Mucosa of gallbladder (tissue), 1 donor: Measurements from ENCODE around the gene TESK1. TPM values are rescaled to one million over a fixed set of nuclear protein-coding genes. Genes with fewer than 3 reads are reported as not detected.
"Not testable (repeated sequence)": the region's sequence is repeated elsewhere in the genome, so short reads cannot be mapped to it uniquely, and the experiment has no call there.

Experiments
- DNase-seq: peaks from one replicate; pipeline ENCODE4 v3.0.0-alpha.2; 2020; ENCODE audit warnings: low spot score
- total RNA-seq: library from RNA; stranded (reverse); gene quantifications from one replicate; pipeline ENCODE4 v1.2.1, GENCODE V29; 2021
- donor health status: DM: no; HTN: no; CAD: no.

TESK1 gene
- total RNA-seq, 1 donor from 2014 or later: 56.9 TPM

- DNase-seq: not testable (repeated sequence)
Measured at GRCh38 chr9:35579659-35580227, 25.3 kb upstream of the TESK1 start.

DNA sequence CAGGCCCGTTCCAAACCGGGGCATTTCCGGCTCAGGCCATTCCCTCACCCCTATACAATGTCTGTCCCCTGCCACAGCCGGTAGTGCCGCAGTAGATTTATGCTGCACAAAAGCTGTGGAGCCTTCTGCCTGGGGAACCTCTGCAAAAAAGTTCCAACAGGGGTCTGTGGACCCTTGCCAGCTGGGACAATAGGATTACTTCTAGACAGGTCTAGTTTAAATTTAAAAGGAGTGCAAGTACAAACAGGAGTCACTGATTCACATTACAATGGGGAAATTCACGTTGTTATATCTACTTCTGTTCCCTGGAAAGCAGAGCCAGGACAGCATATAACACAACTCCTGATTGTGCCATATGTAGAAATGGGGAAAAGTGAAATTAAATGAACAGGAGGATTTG, 21.5 kb upstream of the TESK1 start:
- not testable (repeated sequence) for DNase-seq

GRCh38 chr9:35584681-35585080, 20.4 kb upstream of the TESK1 start:
- not testable (repeated sequence) for DNase-seq

GRCh38 chr9:35588506-35588905, 16.6 kb upstream of the TESK1 start:
- not testable (repeated sequence) for DNase-seq

- DNase-seq: no peak
Measured at GRCh38 chr9:35593581-35593980, 11.5 kb upstream of the TESK1 start.

DNA sequence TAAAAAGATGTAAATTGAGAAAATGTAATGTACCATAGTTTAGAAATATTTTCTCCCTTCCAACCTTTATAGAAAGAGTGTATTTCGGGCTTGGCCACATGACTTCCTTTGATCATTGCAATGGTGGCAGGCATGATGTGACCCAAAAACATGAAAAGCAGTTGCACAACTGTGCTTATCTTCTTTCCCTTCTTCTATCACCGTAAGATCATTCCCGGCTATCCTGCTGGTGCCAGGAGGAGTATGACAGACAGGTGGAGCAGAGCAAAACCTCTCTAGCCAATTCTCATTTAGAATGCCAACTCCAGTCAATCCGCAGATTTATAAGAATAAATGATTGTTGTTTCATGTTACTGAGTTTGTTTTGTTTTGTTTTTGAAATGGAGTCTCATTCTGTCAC, 10.6 kb upstream of the TESK1 start:
- no peak for DNase-seq

DNA sequence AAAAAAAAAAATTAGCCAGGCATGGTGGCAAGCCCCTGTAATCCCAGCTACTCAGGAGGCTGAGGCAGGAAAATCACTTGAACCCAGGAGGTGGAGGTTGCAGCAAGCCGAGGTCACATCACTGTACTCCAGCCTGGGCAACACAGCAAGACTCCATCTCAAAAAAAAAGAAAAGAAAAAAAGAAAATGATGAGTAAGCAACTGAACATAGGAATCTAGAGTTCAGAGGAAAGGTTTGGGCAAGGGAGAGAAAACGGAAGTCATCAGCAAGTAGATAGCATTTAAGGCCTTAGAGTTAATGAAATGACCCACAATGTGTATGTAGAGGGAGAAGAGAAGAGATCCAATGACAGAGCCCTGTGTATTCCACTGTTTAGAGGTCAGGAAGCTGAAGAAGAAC, 8.2 kb upstream of the TESK1 start:
- not testable (repeated sequence) for DNase-seq

DNA sequence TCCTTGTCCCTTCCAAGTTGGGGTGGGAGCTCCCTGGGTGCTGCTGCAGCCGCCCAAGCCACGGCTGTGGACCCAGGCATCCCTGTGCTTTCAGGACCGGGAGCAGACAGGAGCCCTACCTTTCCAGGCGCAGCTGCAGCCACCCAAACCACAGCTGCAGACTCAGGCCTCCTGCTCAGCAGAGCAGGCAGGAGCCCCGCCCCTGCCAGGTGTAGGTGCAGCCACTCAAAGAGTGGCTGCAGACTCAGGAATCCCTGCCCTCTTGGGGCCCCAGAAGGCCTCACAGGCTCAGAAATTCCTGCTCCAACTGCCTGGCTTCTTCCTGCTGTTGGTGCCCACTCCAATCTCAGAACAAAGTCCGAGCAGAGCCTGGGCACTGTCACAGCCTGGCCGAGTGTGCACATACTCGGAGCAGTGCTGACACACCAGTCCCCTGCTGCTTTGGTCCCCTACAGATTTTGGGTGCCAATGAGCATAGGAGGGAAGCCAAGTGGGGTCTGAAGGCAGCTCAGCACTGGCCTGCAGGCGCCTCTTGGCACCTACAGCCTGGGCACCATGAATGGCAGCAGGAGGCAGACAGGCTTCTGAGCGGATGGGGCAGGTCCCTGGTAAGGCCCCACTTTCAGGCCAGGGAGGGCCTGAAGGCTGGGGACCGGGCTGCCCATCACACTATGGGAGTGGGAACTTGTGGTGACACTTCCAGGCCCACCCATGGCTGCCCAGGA, 6.0 kb upstream of the TESK1 start:
- peak; percentile 37 for DNase-seq

DNA sequence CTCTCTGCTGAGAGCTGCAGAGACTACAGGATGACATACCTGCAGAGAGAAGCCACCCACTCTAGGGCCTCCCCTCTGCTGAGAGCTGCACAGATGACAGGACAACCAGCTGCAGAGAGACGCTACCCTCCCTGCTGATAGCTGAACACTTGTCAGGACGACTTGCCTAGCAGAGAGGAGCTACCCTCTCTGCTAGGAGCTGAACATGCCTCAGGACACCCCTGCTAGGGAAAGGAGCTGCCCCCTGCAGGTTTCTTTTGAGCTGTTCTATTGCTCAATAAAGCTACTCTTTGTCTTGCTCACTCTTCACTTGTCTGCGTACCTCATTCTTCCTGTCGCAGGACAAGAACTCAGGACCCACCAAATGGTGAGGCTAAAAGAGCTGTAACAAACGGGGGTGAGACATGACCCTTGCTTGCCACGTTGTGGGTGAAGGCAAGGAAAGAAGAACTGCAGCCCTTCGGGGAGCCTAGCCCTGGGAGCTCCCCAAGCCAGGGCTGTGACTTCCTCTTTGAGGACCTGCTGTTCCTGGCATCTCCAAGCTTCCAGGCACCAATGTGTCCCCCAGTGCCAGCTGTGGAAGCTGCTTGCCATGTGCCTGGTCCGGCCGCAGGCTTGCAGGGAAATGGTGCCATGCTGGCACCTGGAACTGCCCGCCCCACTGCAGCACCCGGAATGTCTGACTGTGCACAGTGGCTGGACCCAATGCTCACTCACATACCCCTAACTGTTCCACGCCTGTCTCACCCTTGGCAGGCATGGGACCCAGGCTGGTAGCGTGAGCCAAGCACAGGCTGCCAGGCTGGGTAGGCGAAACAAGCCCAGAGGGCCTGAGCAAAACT, 5.1 kb upstream of the TESK1 start:
- no peak for DNase-seq

DNA sequence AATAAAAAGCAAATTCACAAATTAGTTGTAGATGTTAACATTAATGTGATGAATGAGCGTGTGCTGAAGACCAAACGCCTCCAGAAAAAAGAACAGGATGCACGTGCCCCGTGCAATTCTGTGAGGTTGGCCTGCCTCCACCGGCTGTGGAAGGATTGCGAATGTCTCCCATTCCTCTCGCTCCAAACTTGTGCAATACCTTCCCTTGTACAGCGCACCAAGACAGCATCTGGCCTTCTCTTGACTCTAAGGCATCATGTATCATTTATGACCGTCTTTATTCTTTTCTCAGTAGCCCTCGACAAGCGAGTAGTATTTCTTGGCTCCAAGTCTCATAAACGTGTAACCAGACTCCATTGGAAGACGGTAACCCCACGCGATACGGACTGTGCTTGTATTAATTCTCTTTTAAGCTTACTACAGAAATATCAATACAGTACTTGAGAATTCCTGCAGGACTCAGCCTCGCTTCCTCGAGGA, 1.5 kb upstream of the TESK1 start:
- peak; percentile 70 for DNase-seq

DNA sequence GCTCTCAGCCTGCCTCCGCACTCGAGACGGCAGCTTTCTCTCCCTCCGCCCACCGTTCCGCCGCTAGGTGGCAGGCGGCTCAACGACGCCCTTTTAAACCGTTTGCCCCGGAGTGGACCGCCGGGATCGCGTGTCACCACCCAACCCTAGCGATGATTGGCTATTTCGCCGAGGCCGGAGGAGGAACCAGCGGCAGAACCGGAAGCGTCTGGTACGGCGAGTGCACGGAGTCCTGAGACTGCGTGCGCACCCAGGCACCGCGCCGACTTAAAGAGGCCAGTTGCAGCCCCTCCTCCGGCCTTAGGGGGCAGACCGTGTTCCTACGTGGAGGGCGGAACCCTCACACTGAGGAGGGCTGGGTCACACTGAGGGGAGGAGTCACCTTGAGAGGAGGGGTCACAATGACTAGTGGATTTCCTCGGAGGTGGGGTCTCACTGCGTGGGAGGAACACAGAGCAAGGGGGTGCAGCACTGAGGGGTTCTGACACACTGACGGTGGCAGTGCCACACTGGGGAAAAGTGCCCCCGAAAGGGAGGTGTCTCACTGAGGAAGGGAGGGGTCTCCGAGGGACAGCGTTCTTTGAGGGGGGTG, 980 bp upstream of the TESK1 start:
- peak; percentile 100 for DNase-seq

DNA sequence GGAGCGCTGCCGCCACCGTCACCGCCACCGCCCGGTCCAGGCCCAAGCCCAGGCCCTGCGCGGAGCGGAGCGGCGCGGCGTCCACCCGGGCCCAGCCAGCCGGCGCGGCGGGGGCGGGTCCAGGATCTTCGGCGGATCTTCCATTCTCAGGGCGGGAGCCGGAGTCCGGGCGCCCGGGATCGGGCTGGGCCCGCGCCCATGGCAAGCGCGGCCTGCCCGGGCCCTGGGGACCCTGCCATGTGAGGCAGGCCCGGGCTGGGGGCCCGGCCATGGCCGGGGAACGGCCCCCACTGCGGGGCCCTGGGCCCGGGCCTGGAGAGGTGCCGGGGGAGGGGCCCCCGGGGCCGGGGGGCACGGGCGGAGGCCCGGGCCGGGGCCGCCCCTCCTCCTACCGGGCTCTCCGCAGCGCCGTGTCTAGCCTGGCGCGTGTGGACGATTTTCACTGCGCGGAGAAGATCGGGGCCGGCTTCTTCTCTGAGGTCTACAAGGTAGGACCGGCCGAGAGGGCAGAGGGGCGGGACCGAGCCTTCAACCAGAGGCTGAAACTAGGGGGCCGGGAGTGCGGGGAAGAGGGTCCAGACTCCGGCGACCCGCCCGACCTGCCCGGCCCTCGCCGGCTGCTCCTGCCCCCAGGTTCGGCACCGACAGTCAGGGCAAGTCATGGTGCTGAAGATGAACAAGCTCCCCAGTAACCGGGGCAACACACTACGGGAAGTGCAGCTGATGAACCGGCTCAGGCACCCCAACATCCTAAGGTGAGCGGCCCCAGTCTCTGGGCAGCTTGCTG, 482 bp downstream of the TESK1 start:
- DNase-seq: no peak

DNA sequence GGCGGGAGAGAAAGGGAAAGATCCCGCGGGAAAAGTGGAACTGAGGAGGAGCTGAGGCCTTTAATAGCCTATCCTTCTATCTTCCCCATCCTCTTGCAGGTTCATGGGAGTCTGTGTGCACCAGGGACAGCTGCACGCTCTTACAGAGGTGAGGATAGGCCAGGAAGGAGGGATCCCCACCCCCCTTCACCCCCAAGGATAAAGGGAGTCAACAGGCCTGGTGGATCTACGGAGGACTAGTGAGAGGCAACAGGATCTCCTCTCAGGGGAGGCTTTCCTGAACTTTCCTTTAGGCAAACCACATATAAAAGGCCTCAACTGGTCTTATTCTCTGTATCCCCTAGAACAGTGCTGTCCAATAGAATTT, 1.1 kb downstream of the TESK1 start:
- DNase-seq: no peak

- no peak for DNase-seq
Measured at GRCh38 chr9:35606726-35607125, 1.7 kb downstream of the TESK1 start.

DNA sequence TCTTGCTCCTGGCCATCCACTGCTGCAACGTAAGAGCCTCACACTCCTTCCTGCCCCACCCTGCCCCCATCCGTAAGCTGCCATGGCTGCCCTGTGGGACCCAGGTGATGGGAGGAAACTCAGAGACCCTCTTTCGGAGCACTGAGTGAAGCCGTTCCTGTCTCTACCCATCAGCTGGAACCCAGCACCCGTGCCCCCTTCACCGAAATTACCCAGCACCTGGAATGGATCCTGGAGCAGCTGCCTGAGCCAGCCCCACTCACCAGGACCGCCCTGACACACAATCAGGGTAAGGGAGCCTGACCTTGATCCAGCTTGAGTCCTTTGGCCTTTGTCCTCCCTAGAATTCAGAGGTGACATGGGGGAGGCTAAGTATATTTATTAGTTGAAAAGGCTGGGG, 3.2 kb downstream of the TESK1 start:
- DNase-seq: no peak

GRCh38 chr9:35609001-35609819, 4.1 kb downstream of the TESK1 start:
- no peak for DNase-seq

- DNase-seq: no peak
Measured at GRCh38 chr9:35609820-35610163, 4.7 kb downstream of the TESK1 start.

- peak; percentile 47 for DNase-seq
Measured at GRCh38 chr9:35611230-35611797, 6.3 kb downstream of the TESK1 start.

DNA sequence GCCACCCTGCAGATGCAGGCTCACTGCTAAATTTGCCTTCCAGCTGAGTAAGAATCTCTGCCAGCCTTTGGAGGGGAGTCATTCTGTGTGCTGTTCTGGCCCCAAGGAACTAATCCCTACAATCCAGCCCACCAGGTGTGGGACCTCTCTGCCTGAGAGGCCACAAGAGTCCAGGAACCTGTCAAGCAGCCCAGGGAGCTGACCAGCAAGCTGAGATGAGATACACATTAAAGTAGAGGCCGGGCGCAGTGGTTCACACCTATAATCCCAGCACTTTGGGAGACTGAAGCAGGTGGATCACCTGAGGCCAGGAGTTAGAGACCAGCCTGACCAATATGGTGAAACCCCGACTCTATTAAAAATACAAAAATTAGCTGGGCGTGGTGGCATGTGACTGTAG, 7.0 kb downstream of the TESK1 start:
- not testable (repeated sequence) for DNase-seq

GRCh38 chr9:35612843-35613242, 7.8 kb downstream of the TESK1 start:
- DNase-seq: no peak
